HG03565 (cell line): ENCODE measurements around the gene TMPRSS9.

Experiments
- ATAC-seq: cut with Tn5 transposase; IDR thresholded peaks from one replicate; pipeline ENCODE4 v1.9.1; 2021; ENCODE audit warnings: mild to moderate bottlenecking, moderate library complexity; ENCODE audit not compliant: unreplicated experiment

The TMPRSS9 gene

GRCh38 chr19:2358548-2359173, 1.4 kb upstream of the TMPRSS9 start:
- no peak for ATAC-seq

GRCh38 chr19:2360833-2361232, 768 bp downstream of the TMPRSS9 start:
- ATAC-seq, result no peak

- ATAC-seq, result no peak
Measured at GRCh38 chr19:2361246-2362045, 1.4 kb downstream of the TMPRSS9 start.

- no peak for ATAC-seq
Measured at GRCh38 chr19:2362046-2362969, 2.2 kb downstream of the TMPRSS9 start.

GRCh38 chr19:2362970-2363300, 2.9 kb downstream of the TMPRSS9 start:
- no peak for ATAC-seq

GRCh38 chr19:2363419-2363818, 3.4 kb downstream of the TMPRSS9 start:
- no peak for ATAC-seq

GRCh38 chr19:2365201-2365970, 5.3 kb downstream of the TMPRSS9 start:
- no peak for ATAC-seq

- ATAC-seq, result no peak
Measured at GRCh38 chr19:2371656-2372055, 11.6 kb downstream of the TMPRSS9 start.

- ATAC-seq, result no peak
Measured at GRCh38 chr19:2372076-2372612, 12.1 kb downstream of the TMPRSS9 start.

GRCh38 chr19:2374808-2375207, 14.7 kb downstream of the TMPRSS9 start:
- no peak for ATAC-seq

- ATAC-seq, result no peak
Measured at GRCh38 chr19:2375353-2376121, 15.5 kb downstream of the TMPRSS9 start.

- no peak for ATAC-seq
Measured at GRCh38 chr19:2376784-2377519, 16.9 kb downstream of the TMPRSS9 start.

- ATAC-seq, result no peak
Measured at GRCh38 chr19:2380567-2380966, 20.5 kb downstream of the TMPRSS9 start.

- no peak for ATAC-seq
Measured at GRCh38 chr19:2381148-2381820, 21.2 kb downstream of the TMPRSS9 start.

GRCh38 chr19:2382530-2383222, 22.6 kb downstream of the TMPRSS9 start:
- ATAC-seq, result no peak

GRCh38 chr19:2385053-2385721, 25.1 kb downstream of the TMPRSS9 start:
- ATAC-seq, result no peak
